ENCODE measurements around the gene SH3GL3.

The SH3GL3 gene

DNA sequence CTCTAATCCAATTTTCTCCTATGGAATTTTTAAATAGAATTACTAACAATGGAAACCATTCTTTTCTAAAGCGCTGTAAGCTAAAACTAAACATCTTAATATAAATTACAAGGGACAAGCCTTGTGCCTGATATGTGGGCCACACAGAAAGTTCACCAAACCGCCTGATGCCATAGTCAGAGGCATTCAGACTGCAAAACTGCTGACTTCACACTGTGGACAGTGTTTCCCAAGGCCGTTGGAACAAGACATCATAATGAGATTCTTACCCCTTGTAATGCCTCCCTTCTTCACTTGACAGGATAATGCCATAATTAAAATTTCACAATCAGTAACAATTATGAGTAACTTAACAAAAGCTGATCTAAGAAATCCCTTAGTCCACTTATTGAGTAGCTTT is 14.9 kb downstream of the SH3GL3 start:
- DNase-seq (ENCODE audit: low read depth in 2 of 2), result no peak

DNA sequence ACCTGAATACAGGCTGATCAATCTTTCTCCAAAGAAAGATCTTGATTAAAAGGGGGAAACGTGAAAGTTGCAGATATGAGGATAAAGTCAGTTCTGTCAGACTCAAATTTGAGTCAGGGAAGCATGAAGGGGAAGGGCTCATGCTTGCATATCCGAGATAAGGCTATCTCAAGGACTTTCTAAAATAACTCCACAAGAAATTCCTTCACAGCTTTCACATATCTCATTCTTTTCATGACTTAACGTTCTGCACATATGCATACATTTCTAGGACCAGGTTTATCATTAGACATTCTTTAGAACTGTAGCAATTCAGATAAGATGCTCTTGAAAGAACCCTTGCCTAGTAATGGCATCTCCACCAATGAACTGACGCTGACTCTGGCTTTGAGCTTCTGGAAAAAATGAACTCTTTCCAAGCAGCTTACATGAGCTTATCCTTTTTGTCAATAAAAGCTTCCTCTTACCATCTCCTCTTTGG is 15.9 kb downstream of the SH3GL3 start:
- no peak for DNase-seq (ENCODE audit: low read depth in 2 of 2)

DNA sequence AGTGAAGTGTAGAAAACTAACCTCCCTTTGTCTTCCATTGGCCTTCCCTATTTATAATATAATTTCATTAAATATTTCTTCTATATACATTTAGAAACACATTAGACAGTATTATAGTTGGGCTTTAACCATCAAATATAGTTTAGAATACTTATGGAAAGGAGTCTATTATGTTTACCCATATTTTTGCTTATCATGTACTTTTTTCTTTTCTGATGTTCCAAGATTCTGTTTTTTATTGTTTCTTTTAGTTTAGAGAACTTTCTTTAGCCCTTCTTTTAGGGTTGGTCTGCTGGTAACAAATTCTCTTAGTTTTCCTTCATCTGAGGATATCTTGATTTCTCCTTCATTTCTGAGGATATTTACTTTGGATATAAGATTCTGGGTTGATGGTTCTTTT is 23.7 kb downstream of the SH3GL3 start:
- DNase-seq (ENCODE audit: low read depth in 2 of 2), result no peak

DNA sequence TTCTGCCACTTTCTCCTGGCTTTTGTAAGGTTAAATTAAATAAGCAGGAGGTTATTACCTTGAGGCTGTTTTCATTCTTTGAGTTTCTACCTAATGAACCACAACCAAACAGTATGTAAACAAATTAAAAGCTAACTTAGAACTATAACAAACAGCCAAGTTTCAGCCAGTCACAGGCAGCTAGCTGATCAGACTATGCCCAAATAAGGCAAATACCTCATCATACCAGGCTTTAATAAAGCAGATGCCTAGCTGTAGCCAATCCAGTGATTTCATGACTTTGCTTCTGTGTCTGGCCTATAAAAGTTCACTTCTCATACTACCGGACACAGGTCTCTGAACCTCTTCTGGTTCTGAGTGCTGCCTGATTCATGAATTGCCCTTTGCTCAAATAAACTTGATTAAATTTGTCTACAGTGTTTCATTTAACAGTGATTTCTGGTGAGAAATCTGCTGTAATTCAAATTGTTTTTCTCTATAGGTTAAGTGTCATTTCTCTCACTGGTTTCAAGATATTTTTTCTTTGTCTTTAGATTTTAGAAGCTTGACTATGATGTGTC is 24.2 kb downstream of the SH3GL3 start:
- DNase-seq (ENCODE audit: low read depth in 2 of 2), result no peak

DNA sequence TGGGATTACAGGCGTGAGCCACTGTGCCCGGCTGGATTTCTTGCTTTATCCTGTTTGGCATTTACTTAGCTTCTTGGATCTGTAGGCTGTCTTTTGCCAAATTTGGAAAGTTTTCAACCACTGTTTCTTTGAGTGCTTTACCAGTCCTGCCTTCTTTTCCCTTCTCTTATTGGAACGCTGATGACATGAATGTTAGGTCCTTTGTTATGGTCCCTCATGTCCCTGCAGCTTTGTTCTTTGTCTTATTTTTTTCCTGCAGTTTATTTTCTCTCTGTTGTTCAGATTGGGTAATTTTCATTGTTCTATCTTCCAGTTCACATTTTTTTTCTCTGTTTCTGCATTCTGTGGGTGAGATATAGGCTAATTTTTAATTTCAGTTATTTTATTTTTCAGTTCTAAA is 25.0 kb downstream of the SH3GL3 start:
- DNase-seq (ENCODE audit: low read depth in 2 of 2), result no peak

DNA sequence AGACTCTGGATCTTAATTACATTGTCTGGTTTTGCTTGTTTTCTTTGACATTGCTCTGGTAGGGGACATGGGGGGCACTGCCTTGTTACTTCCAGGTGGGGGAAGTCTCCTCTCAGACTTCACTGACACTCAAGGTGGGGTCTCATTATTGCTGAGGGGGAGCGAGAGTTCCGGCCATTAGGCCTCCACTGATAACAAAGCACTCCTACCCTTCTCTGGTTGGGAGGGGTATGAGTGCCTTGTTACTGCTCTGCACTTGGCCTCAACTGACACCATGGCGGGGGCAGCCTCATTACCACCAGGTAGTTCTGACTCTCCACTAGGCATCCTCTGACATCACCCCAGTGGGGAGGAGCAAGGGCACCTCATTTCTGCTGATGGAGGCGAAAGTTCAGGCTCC is 25.7 kb downstream of the SH3GL3 start:
- DNase-seq (ENCODE audit: low read depth in 2 of 2), result no peak

DNA sequence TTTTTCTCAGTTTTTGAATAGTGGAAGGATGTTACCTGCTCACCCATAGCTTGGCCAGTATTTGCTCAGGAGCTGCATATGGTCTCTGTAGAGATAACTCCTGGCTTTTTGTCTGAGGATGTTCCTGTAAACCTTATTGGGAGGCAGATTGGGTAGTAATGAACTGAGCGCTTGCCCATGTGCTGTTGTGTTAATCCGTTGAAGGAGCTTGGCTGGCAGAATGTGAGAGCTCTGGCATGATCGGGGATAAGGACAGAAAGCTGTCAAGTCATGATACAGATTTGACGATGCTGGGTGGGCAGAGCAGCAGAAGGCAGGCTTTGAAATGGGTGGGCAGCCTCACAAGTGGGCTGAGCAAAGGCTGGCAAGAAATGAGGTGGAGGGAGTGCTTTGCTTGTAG is 27.4 kb downstream of the SH3GL3 start:
- DNase-seq (ENCODE audit: low read depth in 2 of 2), result no peak

DNA sequence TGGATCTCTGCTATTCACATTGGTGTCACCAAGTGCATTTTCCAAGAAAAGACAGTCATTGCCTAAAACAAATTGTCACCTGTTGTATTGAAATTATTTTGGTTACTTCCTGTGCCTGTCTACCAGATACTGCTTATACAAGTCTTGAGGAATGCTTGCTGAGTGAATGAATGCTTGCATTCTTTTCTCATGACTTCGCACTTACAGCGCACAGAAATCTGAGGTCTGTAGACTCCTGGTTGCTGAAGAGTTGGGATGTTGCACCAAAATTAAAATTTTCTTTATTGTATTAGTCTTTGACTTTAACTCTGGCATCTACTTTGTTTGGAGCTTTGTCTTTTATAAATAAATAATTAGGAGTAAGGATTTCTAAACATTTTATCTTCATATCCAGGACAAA is 28.4 kb downstream of the SH3GL3 start:
- peak; percentile 31 for DNase-seq (ENCODE audit: low read depth in 2 of 2)

DNA sequence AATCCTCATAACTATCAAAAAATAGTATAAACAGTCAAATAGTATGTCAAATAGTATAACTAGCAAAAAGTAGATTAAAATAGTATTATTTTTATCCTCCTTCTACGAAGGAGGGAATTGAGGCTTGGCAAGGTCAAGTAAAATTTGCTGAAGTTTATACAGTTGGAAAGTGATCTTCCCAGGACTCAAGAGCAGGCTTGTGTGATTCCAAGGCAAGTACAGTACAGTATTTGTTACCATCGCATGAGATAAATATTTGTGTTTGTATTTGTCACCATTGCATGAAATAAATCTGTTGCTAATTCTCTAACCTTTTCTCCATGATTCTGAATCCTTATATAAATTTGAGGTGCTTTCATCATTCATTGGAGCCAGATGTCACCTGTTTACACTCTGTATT is 28.9 kb downstream of the SH3GL3 start:
- no peak for DNase-seq (ENCODE audit: low read depth in 2 of 2)

DNA sequence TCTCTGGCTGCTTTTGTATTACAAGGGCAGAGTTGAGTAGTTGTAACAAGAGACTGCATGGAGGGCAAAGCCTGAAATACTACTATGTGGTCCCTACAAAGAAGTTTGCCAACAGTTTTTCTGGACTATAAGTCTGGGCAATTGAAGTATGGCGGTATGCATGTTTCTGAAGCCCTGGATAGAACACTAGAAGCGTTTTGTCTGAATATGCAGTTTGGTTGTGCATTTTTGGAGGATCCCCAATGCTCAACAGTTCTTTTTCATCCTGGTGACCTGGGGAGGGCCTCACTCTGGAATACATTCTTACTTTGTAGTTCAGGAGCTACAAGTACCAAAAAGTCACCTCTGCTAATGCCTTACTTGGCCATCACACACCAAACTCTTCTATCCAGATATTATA is 29.6 kb downstream of the SH3GL3 start:
- DNase-seq (ENCODE audit: low read depth in 2 of 2), result no peak

DNA sequence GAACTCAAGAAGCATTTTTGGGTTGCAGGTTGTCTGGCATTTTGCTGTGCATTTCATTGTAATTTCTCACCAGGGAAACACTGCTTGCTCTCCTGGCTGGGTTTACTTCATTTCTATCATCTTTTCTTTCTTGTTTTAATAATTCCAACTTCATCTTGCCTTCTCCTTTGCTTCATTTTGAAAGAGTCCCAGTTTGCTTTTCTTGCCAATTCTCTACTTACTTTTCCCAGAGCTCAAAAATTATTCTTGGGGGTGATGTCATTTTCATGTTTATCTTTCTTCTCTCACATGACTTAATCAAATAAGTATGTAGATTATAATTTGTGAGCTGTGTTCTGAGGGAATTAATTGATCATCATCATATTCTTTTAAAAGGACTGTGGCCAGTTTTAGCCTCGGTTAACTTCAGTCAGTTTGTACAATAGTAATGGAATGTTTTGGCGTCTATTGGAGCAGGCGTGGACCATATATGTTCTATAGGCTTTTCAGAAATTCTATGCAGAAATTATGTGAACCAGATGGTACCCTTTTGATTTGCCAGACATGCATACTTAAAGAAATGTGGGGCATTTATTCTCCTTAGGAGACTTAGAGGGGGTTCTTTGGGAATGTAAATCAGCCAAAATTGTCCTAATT is 30.1 kb downstream of the SH3GL3 start:
- DNase-seq (ENCODE audit: low read depth in 2 of 2), result peak; percentile 8 to 11

DNA sequence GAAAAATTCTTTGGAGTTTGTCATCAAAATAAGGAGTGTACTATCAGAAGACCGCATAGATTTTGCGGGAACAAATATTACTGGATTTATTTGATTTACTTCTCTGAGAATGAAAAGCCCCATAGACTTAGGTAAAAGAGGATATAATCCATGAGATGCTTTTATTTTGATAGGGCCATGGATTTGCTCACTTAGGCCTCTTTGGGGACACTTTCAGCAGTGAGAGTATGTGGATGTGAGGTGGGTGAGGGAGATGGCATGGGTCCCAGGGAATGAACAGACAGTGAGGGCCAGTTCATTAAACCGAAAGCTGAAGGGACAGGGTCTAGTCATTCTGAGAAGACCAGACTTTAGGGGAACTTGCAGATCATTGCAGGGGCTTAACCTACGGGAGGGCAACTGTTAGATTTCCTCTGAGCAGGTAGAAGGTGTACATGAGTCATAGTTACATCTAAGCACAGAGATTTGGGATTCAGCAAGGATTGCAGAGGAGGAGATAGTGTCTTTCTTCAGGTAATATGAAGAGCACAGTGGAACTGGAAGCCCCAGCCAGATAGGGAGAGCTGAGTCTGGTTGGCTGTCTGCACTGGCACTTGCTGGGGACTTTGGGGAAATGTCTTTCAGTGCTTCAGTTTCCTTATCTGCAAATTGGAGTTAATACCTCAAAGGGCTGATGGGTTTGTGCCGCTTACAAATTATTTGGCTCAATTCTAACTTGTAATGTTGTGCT is 30.8 kb downstream of the SH3GL3 start:
- DNase-seq (ENCODE audit: low read depth in 2 of 2), result no peak

DNA sequence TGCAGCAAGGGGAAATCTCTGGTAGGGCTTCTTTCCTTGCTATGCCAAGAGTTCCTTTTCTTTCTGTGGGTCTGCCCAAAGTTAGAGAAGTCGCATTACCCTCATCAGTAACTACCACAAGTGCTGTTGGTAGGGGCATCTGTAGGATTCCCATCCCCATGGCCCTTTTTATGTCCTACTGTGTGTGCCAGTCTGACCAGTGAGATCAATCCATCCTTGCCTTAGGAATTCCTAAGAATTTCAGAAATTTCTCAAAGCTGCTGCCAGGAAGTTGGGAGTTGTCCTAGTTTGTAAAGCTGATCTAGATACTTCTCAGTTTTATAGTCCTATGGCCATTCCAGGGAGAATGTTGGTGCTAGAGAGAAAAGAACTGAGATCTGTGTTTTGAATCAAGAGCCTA is 36.5 kb downstream of the SH3GL3 start:
- DNase-seq (ENCODE audit: low read depth in 2 of 2), result no peak

DNA sequence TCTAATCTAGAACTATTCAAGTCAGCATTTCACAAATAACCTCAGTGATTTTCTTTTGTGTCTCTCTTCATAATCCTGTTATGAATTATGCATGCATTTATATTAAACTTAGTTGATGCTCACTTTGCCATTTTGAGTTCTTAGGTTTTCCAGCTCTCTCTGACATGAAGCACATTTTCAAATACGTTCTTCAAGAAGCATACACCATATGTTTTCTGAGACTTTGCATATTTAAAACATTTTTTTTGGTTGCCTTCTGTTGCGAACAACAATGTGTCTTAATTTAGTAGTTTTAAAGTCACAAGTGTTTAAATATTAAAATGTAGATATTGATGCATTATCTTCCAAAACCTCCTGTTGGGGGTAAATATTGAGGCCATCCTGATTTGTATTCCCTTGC is 37.5 kb downstream of the SH3GL3 start:
- DNase-seq (ENCODE audit: low read depth in 2 of 2), result no peak

DNA sequence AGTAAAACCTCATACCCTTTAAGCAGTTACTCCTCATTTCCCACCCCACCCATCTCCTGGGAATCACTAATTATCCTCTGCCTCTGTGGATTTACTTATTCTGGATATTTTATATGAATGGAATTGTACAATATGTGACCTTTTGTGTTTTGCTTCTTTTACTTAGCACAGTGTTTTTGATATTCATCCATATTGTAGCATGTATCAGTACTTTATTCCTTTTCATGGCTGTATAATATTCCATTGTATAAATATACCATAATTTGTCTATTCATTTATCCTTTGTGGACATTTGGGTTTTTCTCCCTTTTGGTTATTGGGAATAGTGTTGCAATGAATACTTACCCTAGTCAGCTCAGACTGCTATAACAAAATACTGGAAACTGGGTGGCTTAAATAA is 39.2 kb downstream of the SH3GL3 start:
- DNase-seq (ENCODE audit: low read depth in 2 of 2), result no peak

DNA sequence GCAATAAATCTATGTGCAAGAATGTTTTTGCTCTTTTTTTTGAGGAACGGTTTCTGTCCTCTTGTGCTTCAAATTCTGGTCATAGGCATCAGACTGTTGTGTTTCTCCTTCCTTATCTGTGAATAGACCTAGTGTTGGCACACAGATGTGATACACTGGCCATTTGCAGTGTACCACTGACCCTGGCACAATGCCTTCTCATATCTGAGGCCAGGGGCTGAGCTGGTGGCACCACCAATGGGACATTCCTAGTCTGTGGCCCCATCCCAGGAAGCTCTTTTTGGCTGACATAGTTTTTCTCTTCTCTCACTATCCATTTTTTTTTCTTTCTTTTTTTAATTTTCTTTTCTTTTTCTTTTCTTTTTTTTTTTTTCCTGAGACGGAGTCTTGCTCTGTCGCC is 40.4 kb downstream of the SH3GL3 start:
- no peak for DNase-seq (ENCODE audit: low read depth in 2 of 2)

DNA sequence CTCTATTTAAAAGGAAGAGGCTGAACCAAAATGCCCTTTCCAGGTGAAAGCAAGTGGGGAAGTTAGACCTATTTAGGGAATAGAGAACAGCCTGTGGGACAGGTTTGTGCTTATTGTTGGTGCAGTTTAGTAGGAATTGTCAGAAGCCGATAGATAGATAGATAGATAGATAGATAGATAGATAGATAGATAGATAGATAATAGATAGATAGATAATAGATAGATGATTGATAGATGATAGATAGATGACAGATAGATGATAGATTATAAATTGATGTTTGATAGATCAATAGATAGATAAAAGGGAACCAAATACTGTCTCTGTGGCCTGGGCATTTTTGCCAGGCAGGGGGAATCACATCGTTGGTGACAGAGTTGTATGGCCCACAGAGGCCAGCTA is 42.5 kb downstream of the SH3GL3 start:
- no peak for DNase-seq (ENCODE audit: low read depth in 2 of 2)

DNA sequence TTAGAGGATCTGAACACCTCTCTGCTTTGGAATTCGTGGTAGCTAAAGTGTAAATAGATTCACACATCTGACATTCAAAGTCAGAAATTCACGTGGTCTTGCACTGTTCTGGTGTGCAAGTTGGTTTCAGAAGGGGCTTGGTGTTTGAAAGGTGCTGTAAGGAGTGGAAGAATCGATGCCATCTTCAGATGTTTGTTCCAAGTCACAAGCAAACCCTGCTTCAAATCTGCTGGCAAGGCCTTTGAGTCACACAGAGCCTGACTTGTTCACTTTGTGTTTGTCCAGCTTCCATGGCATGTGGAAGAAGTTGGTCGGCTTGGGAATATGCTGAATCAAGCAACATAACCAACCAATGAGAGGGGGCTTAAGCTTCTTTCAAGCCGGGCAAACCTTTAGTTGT is 44.3 kb downstream of the SH3GL3 start:
- DNase-seq (ENCODE audit: low read depth in 2 of 2), result no peak

DNA sequence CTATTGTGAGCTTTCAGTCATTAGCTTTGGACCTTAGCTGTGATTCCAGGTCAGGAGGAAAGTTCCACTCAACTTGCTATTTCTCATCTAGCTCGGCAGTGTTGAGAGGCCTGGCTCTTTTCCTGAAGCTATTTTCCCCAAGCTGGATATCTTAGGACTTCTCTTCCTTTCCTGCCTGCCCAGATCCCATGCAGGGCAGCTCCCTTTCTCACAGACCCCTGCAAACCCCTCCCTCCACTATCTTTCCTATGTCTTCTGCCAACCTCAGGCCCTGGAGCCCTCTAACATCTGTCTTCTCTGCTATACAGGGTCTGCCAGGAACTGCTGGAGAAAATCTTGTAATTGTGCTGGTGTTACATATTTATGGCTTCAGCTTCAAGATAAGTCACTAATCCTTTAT is 49.6 kb downstream of the SH3GL3 start:
- no peak for DNase-seq (ENCODE audit: low read depth in 2 of 2)

DNA sequence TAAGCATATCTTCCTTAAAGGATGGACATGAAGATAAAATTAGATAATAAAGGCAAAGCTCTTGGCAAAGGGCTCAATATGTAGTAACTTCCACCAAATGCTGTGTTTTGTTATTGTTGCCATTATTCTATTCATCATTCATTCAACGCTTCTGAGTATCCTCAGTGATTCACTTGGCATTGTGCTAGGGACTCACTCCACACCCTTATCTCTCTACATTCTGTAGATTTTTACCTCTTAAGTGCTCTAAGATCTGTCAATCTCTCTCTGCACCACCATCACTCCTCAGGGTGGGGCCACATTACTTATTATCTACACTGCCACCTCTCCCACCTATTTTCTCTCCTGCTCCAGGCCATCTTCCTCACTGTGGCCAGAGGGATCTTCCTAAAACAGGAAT is 51.2 kb downstream of the SH3GL3 start:
- no peak for DNase-seq (ENCODE audit: low read depth in 2 of 2)

DNA sequence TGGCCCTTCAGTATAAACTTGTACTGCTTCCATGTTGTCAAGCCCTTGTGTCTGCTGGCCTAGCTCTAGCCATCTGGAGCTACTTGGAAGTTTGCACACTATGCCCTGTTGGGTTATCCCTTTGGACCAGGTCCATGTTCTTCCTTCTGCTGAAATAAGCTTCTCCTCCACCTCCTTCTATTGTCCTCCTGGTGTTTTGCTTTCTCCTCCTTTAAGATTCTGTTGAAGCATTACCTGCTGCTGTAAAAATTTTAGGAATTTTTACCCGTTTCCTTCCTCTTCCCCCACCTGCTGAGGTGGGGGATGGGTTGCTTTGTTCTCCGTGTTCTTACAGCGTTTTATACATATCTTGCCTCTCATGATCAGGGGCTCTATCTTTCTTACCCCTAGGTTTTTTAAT is 51.7 kb downstream of the SH3GL3 start:
- no peak for DNase-seq (ENCODE audit: low read depth in 2 of 2)

DNA sequence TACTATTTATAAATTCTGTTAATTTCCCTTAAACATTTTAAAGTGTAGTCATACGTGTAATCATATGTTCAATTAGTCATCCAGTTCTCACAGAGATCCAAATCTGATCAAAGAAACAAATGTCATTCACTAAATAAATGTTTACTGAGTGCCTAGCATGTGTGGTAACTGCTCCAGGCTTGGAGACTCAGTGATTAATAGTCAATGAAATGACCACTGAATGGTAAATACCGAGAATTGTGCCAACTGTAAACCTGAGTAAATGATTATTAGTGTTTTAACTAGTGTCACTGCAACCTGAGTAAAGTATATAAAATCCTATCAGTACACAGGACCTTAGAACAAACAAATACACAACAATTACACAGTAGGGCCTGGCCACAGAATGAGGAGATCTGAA is 52.3 kb downstream of the SH3GL3 start:
- DNase-seq (ENCODE audit: low read depth in 2 of 2), result no peak

DNA sequence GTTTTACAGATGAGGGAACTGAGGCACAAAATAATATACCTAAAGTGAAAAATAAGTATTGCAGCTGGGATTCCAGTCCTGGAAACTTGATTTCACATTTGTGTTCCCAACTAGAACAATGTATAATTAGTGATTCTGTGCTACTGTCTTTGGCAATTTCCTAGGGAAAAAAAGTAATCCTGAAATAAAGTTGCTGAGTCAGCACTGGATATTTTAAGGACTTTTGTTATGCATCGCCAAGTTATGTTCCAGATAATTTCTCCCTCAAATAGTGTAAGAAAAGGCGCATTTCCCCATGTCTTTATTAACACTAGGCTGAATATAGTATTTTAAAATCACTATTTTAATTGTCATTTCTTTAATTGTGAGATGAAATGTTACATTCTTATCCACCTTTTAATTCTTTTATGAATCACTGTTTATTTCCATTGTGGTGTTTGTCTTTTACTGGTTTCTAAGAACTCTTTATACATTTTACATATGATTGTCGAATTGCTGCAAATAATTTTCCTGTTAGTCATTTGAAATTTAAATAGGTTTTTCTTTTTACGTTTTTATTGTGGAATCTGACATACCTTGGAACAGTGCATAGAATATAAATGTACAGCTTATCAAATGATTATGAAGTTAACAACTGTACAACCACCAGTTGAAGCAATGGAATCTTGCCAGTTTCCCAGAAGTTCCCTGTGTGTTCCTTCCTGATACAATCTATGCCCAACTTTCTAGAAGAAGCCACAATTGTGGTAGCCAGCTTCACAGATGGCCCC is 56.6 kb downstream of the SH3GL3 start:
- DNase-seq (ENCODE audit: low read depth in 2 of 2), result no peak
